HG03159 (cell line): ENCODE results near the gene HEATR5A.
"Not testable (repeated sequence)": the region's sequence is repeated elsewhere in the genome, so short reads cannot be mapped to it uniquely, and the experiment has no call there.

Experiments
- ATAC-seq: cut with Tn5 transposase; IDR thresholded peaks from one replicate; pipeline ENCODE4 v1.9.1; 2021; ENCODE audit warnings: mild to moderate bottlenecking, moderate library complexity; ENCODE audit not compliant: unreplicated experiment

HEATR5A gene

GRCh38 chr14:31391473-31391872, 28.9 kb downstream of the HEATR5A start:
- ATAC-seq, result no peak

- no peak for ATAC-seq
Measured at GRCh38 chr14:31389946-31390345, 30.4 kb downstream of the HEATR5A start.

- no peak for ATAC-seq
Measured at GRCh38 chr14:31388687-31389413, 31.5 kb downstream of the HEATR5A start.

DNA sequence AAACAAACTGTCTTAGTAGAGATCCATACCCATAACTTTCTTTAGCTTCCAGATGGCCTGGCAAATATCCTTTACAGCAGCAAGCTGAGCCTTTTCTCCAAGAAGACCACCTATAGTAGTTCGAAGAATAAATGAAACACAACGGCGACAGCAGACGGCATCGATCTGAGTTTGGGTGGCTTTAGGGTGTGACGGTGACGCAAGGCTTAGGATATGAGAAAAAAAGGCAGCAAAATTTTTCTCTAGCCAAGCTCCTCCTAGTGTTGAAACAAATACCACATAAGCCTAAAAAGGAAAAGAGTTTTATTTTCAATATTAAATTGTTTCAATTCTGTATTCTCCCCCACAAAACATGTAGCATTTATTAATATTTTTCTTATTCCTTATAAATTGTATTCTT, 33.3 kb downstream of the HEATR5A start:
- ATAC-seq, result no peak

DNA sequence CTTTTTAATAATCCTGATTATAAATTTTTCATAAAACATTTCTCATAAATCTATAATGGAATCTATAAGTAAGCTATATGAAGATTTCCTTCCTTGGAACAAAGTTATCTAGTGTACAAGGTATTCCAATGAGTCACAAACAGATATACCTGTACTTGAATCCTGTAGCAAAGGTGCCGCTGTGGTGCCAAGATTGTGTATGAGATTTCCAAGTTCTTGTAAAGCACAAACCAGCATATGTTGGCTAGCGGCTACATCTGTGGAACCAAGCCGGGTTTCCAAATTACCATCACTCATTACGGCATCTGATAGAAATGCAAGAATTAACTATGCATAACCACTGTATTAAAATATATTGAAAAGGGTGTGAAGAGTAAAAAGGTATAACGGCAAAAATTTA, 34.1 kb downstream of the HEATR5A start:
- no peak for ATAC-seq

- ATAC-seq, result no peak
Measured at GRCh38 chr14:31382221-31382620, 38.1 kb downstream of the HEATR5A start.

DNA sequence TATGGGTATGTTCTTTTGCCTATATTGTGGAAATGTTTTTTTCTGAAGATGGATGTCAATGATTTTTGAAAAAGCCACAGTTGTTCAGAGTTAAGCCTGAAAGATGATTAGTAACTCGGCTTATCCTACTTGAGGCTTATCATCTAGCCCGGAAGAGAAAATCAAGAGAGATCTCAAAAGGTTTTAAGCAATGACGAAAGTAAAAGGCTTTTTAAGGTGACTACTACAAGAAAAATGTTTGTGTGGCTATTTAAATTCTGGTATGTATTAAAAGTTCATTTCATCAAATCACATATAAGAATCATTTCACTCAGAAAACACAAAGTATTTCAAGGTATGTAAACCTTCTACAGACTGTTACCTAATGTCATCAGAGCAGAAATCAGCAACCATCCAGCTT, 40.2 kb downstream of the HEATR5A start:
- no peak for ATAC-seq

DNA sequence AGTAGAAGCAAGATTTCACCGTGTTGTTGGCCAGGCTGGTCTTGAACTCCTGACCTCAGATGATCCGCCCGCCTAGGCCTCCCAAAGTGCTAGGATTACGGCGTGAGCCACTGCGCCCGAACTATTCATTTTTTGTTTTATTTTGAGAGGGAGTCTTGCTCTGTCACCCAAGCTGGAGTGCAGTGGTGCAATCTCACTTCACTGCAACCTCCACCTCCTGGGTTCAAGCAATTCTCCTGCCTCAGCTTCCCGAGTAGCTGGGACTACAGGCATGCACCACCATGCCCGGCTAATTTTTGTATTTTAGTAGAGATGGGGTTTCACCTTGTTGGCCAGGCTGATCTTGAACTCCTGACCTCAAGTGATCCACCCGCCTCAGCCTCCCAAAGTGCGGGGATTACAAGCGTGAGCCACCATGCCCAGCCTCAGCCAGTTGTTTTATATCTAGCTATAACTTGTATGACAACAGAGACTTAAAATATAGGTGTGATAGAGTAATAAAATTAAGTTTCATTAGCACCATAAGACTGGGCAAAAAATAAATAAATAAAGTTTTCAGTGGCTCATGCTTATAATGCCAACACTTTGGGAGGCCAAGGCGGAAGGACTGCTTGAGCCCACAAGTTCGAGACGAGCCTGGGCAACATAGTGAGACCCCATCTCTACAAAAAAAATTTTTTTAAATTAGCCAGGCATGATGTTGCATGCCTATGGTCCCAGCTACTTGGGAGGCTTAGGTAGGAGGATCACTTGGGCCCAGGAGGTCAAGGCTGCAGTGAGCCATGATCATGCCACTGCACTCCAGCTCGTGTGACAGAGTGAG, 41.0 kb downstream of the HEATR5A start:
- ATAC-seq, result not testable (repeated sequence)

DNA sequence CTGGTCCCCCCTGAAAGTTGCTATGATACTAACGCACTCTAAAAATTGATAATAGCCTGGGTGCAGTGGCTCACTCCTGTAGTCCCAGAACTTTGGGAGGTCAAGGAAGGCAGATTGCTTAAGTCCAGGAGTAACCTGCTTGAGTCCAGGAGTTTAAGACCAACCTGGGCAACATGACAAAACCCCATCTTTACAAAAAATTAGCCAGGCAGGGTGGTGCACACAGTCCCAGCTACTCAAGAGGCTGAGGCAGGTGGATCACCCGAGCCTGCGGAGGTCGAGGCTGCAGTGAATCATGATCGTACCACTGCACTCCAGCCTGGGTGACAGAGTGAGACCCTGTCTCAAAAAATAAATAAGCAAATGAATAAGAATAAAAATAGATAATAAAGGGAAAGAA, 42.9 kb downstream of the HEATR5A start:
- no peak for ATAC-seq

GRCh38 chr14:31371646-31372045, 48.7 kb downstream of the HEATR5A start:
- ATAC-seq, result no peak

GRCh38 chr14:31363331-31364073, 56.8 kb downstream of the HEATR5A start:
- ATAC-seq, result no peak

DNA sequence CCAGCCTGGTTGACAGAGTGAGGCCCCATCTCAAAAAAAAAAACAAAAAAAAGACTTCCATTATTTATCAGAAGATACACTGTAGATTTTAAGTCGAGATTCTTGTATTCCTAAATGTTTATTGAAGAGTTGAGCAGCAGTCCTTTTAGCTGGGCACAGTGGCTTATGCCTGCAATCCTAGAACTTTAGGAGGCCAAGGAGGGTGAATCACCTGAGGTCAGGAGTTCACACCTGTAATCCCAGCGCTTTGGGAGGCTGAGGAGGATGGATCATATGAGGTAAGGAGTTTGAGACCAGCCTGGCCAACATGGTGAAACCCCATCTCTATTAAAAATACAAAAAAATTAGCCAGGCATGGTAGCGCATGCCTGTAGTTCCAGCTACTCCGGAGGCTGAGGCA, 57.6 kb downstream of the HEATR5A start:
- no peak for ATAC-seq

DNA sequence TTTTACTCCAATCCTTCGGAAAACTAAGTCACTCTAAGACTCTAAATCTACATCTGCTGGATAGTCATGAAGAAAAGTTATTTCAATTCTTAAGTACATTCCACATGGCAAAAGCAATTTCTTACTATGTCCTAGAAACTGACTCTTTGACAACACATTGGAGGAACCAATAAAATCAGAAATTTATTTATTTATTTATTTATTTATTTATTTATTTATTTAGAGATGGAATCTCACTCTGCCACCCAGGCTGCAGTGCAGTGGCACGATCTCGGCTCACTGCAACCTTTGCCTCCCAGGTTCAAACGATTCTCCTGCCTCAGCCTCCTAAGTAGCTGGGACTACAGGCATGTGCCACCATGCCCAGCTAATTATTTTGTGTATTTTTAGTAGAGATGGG, 58.6 kb downstream of the HEATR5A start:
- ATAC-seq, result not testable (repeated sequence)

GRCh38 chr14:31360919-31361662, 59.3 kb downstream of the HEATR5A start:
- ATAC-seq, result no peak

DNA sequence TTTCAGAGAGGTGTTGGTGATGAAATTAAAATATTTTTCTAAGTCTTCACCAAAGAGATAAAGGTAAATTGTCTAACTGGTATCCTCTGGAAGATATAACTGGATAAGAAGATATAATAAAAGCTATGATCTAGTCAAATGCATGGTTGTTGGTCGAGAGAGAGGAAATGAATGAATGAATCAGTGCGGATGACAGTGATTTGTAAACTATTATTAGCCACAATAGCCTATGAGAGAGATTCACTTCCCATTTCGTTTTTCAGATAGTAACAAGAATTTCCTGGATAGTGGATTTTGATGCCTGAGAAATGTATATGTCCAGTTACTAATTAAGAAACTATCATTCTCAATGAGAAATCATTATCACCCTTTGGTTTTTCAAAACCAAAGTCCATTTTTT, 63.1 kb downstream of the HEATR5A start:
- no peak for ATAC-seq

DNA sequence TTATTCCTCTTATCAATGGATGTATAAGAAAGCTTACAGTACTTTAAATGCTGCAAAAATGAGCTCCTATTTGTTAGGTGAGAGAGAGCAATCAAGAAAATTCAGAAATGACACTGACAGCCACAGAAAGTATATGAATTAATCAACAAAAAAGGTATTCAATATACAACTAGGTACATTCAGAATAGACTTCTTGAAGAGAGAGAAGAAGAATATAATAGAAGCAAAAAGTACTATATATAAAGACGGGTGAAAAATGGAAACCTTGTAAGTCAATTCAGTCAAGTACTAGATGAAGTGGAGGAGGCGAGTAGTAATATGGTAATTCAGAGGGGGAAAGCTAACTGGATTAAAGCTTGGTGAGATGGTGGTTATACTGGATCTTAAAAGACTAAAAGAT, 74.3 kb downstream of the HEATR5A start:
- no peak for ATAC-seq

GRCh38 chr14:31341280-31341679, 79.1 kb downstream of the HEATR5A start:
- ATAC-seq, result no peak

DNA sequence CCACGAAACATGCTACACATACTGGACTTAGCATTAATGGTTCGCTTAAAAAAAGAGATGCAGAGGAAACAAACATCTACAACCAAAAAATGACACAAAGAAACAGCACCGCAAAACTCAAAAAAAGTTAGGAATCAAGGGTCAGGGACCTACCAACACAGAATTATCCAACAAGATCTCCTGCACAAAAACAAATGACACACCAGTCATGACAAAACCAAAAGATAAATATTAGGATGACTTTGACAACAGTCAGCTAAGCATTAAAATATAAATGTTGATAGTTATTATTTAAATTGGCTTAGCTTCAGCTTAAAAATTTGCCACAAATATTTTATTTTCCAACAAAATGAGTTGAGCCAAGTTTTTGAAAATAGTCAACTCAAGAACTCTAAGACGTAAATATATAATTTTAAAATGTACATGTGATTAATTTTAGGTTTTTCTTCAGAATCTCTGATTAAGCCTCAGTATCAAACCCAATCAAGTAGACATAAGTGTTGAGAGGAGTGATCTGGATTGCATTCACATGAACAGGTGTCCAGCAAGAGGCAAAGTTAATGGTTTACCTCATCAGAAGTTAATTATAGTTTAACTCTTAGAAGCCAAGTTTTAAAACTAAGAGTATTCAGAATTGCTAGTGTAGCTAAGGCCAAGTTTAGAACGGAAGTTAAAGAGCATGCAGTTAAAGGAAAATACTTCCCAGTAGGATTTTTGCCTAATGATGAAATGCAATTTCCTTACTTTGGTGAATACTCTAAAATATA, 79.9 kb downstream of the HEATR5A start:
- no peak for ATAC-seq

DNA sequence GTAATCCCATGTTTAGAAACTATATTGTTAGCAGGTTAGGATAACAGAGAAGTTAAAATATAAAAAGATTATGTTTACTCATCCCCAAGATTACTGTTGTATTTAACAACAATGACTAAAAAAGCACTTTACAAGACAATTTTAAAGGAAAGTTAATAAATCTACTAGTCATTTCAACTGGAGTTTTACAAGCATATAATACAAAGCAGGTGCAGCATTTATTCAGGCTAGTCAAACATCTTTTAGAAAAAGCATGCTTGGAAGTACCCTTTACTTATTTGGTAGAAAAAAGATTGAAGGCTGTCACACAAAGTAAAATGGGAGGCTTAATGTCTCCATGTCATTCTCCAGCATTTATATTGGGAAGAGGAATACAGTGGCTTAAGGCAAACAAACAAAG, 80.6 kb downstream of the HEATR5A start:
- no peak for ATAC-seq

DNA sequence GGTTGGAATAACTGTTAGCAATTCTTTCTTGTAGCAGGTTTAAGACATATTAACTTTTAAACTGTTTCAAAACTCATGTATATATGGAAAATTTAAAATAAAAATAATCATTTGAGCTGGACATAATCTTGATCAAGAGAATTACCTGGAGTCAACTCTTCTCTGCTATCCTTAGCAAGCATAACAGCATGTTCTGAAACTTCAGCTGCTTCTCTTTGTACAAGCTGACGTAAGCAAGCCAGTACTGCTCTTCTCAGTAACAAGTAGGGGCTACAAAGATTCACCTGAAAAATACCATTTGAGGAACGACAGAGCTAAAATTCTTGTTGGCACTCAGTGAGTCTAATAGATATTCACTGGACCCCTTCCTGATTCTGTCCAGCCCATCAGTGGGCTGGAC, 83.0 kb downstream of the HEATR5A start:
- ATAC-seq, result no peak
